Stimulated activated naive CD8-positive, alpha-beta T cell treated with anti-CD3 and anti-CD28 coated beads, Interleukin-15, Interleukin-2, amounts not matched to agents 100 U/mL and 50 U/mL, for 24 hours (primary cell): ENCODE results near the gene TTC19.
A peak's percentile ranks its signal among the peaks of the same experiment; 100 is the strongest.

Source experiments
- ATAC-seq: fragments of 150-1000 bp; cut with Tn5 transposase; one replicate; pipeline ENCODE4 v1.10.0; 2021
- DNase-seq: peaks from one replicate; pipeline ENCODE4 v3.0.0; 2021

TTC19 gene

GRCh38 chr17:15999141-15999973 lies at the start of gene TTC19, which contains the start of gene ZSWIM7:
Gene TTC19 (plus strand): TSS chr17:15999824. CDS start chr17:15999849, 25 bp downstream.
Gene ZSWIM7 (minus strand): TSS chr17:15999704. CDS start chr17:15999594, 110 bp downstream.
- DNase-seq (peak; percentile 97), ATAC-seq (peak; percentile 98)

- ATAC-seq, result peak; percentile 7
Observed at GRCh38 chr17:15951368-15952047, 48.1 kb upstream of the TTC19 start.

GRCh38 chr17:15952048-15952532 lies 47.5 kb upstream of the TTC19 start:
- no peak for ATAC-seq
- DNase-seq, result no peak

More at GRCh38 chr17:15951368-15952047, 48.1 kb upstream of the TTC19 start:
- no peak for DNase-seq

GRCh38 chr17:15952916-15953790 lies 46.5 kb upstream of the TTC19 start:
- DNase-seq (no peak), ATAC-seq (no peak)

GRCh38 chr17:15954222-15954621 lies 45.4 kb upstream of the TTC19 start:
- no peak for DNase-seq
- ATAC-seq, result no peak

- DNase-seq (no peak), ATAC-seq (no peak)
Observed at GRCh38 chr17:15955793-15956541, 43.7 kb upstream of the TTC19 start.

GRCh38 chr17:15957206-15957605 lies 42.4 kb upstream of the TTC19 start:
- ATAC-seq (peak; percentile 59), DNase-seq (peak; percentile 38)

GRCh38 chr17:15957608-15958307 lies 41.9 kb upstream of the TTC19 start:
- ATAC-seq (no peak), DNase-seq (no peak)

- DNase-seq (no peak), ATAC-seq (no peak)
Observed at GRCh38 chr17:15958484-15958854, 41.2 kb upstream of the TTC19 start.

GRCh38 chr17:15963670-15964110 lies 35.9 kb upstream of the TTC19 start:
- ATAC-seq (no peak), DNase-seq (no peak)

GRCh38 chr17:15965528-15965927 lies 34.1 kb upstream of the TTC19 start:
- no peak for DNase-seq
- ATAC-seq, result no peak

GRCh38 chr17:15966183-15966878 lies 33.3 kb upstream of the TTC19 start:
- ATAC-seq, result no peak
- no peak for DNase-seq

GRCh38 chr17:15966879-15967248 lies 32.8 kb upstream of the TTC19 start:
- DNase-seq (no peak), ATAC-seq (no peak)

- ATAC-seq, result no peak
- no peak for DNase-seq
Observed at GRCh38 chr17:15967706-15968399, 31.8 kb upstream of the TTC19 start.

- no peak for DNase-seq
- no peak for ATAC-seq
Observed at GRCh38 chr17:15969463-15969862, 30.2 kb upstream of the TTC19 start.

GRCh38 chr17:15970500-15970899 lies 29.1 kb upstream of the TTC19 start:
- ATAC-seq (no peak), DNase-seq (no peak)

GRCh38 chr17:15971098-15971678 lies 28.4 kb upstream of the TTC19 start:
- ATAC-seq (no peak), DNase-seq (no peak)

GRCh38 chr17:15971882-15972281 lies 27.7 kb upstream of the TTC19 start:
- ATAC-seq (no peak), DNase-seq (no peak)

- no peak for DNase-seq
- ATAC-seq, result no peak
Observed at GRCh38 chr17:15972497-15972951, 27.1 kb upstream of the TTC19 start.
